ENCODE measurements around the gene LGALS8.

The LGALS8 gene

GRCh38 chr1:236523704-236524141 lies at the start of gene LGALS8:
TSS of gene LGALS8 (plus strand) at chr1:236523982. CDS start at chr1:236526071, 2,089 bp downstream.
- Histone ChIP-seq H3K9me2 (replicated peaks; ENCODE audit: low read depth, low read length) (no peaks in the 10 kb centered on the region), H3K27me3 (ENCODE audit: insufficient read depth, low read length, poor library complexity, severe bottlenecking) (no peaks in the 10 kb centered on the region), H3F3A (ENCODE audit: low read depth) (no peaks in the 10 kb centered on the region), H3K36me3 (ENCODE audit: insufficient read depth, low read length) (peaks cover 6% of the 10 kb centered on the region; the same call in 1 of the 2 replicates), H4K20me1 (ENCODE audit: insufficient read depth, low read length, poor library complexity, severe bottlenecking) (no peaks in the 10 kb centered on the region), H3K9me3 (ENCODE audit: insufficient read depth, low read depth, low read length) (no peaks in the 10 kb centered on the region), H3K4me2 (ENCODE audit: low read depth, low read length, poor library complexity, severe bottlenecking) (peak within 1 kb of the TSS; percentile 82), H3K9ac (ENCODE audit: low read depth, low read length, poor library complexity, severe bottlenecking) (peak within 1 kb of the TSS; percentile 79), H3K79me2 (ENCODE audit: insufficient read depth, low read length) (peaks cover 17% of the 10 kb centered on the region; the same call in 1 of the 2 replicates), H3K4me3 (ENCODE audit: low read length, poor library complexity, severe bottlenecking) (peak within 1 kb of the TSS; percentile 92), H3K4me1 (ENCODE audit: insufficient read depth, low read length, poor library complexity, severe bottlenecking) (peaks cover 10% of the 10 kb centered on the region), H2AFZ (ENCODE audit: low read length) (peak within 1 kb of the TSS; percentile 98)
- TF ChIP-seq CTCF (conservative IDR thresholded peaks at IDR 0.05; ENCODE audit: low read length): no peak
- no peak for TF ChIP-seq EZH2phosphoT487 (IDR thresholded peaks at IDR 0.05; ENCODE audit: borderline replicate concordance)

GRCh38 chr1:236476019-236476418 lies 47.8 kb upstream of the LGALS8 start:
- H3K79me2 ChIP-seq (ENCODE audit: insufficient read depth, low read length): no peaks in the 10 kb centered on the region
- H4K20me1 ChIP-seq (ENCODE audit: insufficient read depth, low read length, poor library complexity, severe bottlenecking): no peaks in the 10 kb centered on the region
- TF ChIP-seq EZH2phosphoT487 (IDR thresholded peaks at IDR 0.05; ENCODE audit: borderline replicate concordance) (no peak), CTCF (conservative IDR thresholded peaks at IDR 0.05; ENCODE audit: low read length) (no peak)

GRCh38 chr1:236480758-236481436 lies 42.9 kb upstream of the LGALS8 start:
- Histone ChIP-seq H3K4me3 (ENCODE audit: low read length, poor library complexity, severe bottlenecking) (no peak overlapping the region), H3K9ac (ENCODE audit: low read depth, low read length, poor library complexity, severe bottlenecking) (no peak overlapping the region), H2AFZ (ENCODE audit: low read length) (no peak overlapping the region), H3K36me3 (ENCODE audit: insufficient read depth, low read length) (no peaks in the 10 kb centered on the region), H3K4me1 (ENCODE audit: insufficient read depth, low read length, poor library complexity, severe bottlenecking) (no peaks in the 10 kb centered on the region), H3K9me3 (ENCODE audit: insufficient read depth, low read depth, low read length) (no peaks in the 10 kb centered on the region), H3K9me2 (replicated peaks; ENCODE audit: low read depth, low read length) (no peaks in the 10 kb centered on the region), H3K79me2 (ENCODE audit: insufficient read depth, low read length) (no peaks in the 10 kb centered on the region), H3K4me2 (ENCODE audit: low read depth, low read length, poor library complexity, severe bottlenecking) (no peak overlapping the region), H3F3A (ENCODE audit: low read depth) (no peaks in the 10 kb centered on the region), H4K20me1 (ENCODE audit: insufficient read depth, low read length, poor library complexity, severe bottlenecking) (no peaks in the 10 kb centered on the region), H3K27me3 (ENCODE audit: insufficient read depth, low read length, poor library complexity, severe bottlenecking) (no peaks in the 10 kb centered on the region)
- TF ChIP-seq EZH2phosphoT487 (IDR thresholded peaks at IDR 0.05; ENCODE audit: borderline replicate concordance): no peak
- TF ChIP-seq CTCF (conservative IDR thresholded peaks at IDR 0.05; ENCODE audit: low read length): no peak

More at GRCh38 chr1:236476019-236476418, 47.8 kb upstream of the LGALS8 start:
- H3K4me2 ChIP-seq (ENCODE audit: low read depth, low read length, poor library complexity, severe bottlenecking): no peak overlapping the region
- no peaks in the 10 kb centered on the region for H3K9me2 ChIP-seq (replicated peaks; ENCODE audit: low read depth, low read length)
- H3F3A ChIP-seq (ENCODE audit: low read depth): no peaks in the 10 kb centered on the region
- H2AFZ ChIP-seq (ENCODE audit: low read length): no peak overlapping the region
- H3K9ac ChIP-seq (ENCODE audit: low read depth, low read length, poor library complexity, severe bottlenecking): no peak overlapping the region
- no peaks in the 10 kb centered on the region for H3K9me3 ChIP-seq (ENCODE audit: insufficient read depth, low read depth, low read length)
- no peaks in the 10 kb centered on the region for H3K27me3 ChIP-seq (ENCODE audit: insufficient read depth, low read length, poor library complexity, severe bottlenecking)
- H3K4me1 ChIP-seq (ENCODE audit: insufficient read depth, low read length, poor library complexity, severe bottlenecking): no peaks in the 10 kb centered on the region
- H3K36me3 ChIP-seq (ENCODE audit: insufficient read depth, low read length): no peaks in the 10 kb centered on the region
- H3K4me3 ChIP-seq (ENCODE audit: low read length, poor library complexity, severe bottlenecking): no peak overlapping the region

All from Loucy (cell line).